HEK293T (cell line): ENCODE data around the gene PRMT7.

Experiments used
- ARNT ChIP-seq: fragments of 450-650 bp; IDR thresholded peaks from 2 replicates; pipeline ENCODE4 v1.6.1; 2017; ENCODE audit warnings: mild to moderate bottlenecking
- ELF4 ChIP-seq: fragments of 450-650 bp; IDR thresholded peaks from 2 replicates; pipeline ENCODE4 v1.6.1; 2017; ENCODE audit warnings: antibody characterized with exemption
- FOXA1 ChIP-seq: fragments of 450-650 bp; IDR thresholded peaks from 2 replicates; pipeline ENCODE4 v1.6.1; 2016; ENCODE audit warnings: mild to moderate bottlenecking
- FOXM1 ChIP-seq: fragments of 450-650 bp; IDR thresholded peaks from 2 replicates; pipeline ENCODE4 v1.6.1; 2017; ENCODE audit warnings: mild to moderate bottlenecking, borderline replicate concordance

- TF ChIP-seq ARNT (no peak), FOXM1 (no peak), ELF4 (no peak), FOXA1 (no peak)
Measured at GRCh38 chr16:68376590-68376989, 65.8 kb downstream of the PRMT7 start.
